NCI-H1436 treated with DMSO at 0.1 percent for 48 hours (cell line): ENCODE data around the gene NFATC2.
"Not testable (repeated sequence)": the region's sequence is repeated elsewhere in the genome, so short reads cannot be mapped to it uniquely, and the experiment has no call there.

Experiments used
- DNase-seq: peaks from one replicate; lab custom pipeline; 2025; lab: John Stamatoyannopoulos, UW

NFATC2 gene

DNA sequence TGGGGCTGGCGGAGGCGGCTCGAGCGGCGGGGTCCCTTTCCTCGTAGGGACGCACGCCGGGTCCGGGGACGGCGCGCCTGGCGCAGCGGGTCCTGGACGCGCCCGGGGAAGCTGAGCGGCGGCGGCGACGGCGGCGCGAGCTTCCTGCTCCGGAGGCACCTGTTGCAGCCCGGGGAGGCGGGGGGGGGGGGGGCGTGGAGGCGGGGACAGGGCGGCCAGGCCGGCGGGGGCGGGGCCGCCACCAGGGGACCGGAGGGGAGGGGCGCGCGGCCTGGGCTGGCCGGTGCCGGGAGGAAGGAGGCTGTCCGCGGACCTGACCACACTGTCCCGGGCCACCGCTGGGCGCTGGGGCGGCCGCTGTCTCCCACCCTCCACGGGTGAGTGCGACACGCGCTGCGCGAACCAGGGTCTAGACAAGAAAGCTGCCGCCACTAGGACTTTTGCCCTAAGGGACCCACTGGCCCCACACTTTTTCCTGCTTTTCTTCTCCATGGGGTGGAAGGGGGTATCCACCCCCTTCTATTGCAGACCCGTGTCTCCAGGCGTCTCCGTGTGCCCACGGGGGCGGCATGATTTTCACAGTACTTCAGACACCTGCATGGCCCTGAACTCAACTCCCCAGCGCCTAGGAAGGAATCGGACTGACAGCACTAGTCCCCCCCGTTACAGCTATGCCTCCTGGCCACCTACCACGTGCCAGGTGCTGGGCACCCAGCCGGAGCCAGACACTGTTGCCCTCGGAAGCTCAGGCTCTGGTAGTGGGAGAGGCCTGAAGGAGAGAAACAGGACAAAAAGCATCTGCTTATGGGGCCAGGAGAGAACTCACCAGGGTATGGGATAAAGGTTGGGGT is at the start of gene NFATC2:
NFATC2 (minus strand) TSS at position 149 of the 851 bp plus-strand sequence. CDS start 220 bp downstream, outside the sequence.
- DNase-seq = no peak

DNA sequence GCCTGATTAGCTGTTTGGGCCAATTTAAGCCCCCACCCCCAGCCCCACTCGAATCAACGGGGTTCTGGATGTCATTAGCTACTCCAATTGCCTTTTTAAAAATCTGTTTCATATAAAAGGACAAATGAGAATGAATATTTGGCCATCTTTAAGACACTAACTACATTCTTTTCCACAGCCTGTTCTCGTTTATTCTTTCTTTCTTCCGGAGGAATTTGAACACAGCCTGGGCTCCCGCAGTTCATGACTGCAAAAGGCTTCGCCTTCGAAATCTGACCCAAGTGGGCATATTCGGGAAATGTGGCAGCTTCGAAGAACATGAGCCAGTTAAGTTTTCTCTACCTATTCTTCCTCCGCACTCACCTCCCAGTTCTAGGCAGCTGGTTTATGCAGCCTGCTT is 49.4 kb upstream of the NFATC2 start:
- DNase-seq = no peak

DNA sequence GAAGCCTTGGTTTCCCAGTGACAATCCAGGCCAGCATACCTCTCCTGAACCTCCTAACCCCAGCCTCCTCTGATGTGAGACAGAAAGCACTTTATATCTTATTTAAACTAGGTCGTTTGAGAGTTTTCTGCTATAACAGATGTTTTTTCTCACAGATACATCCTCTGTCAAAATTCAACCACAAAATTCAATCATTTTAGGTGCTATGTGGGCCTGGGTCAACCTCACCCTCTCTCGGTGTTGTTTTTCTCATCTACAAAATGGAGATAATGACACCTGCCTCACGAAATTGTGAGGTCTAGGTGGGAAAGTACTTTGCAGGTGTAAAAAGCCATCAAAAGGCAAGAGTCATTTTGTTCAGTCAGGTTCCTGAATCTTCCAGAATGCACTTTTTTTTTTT is 46.2 kb upstream of the NFATC2 start:
- DNase-seq = no peak

DNA sequence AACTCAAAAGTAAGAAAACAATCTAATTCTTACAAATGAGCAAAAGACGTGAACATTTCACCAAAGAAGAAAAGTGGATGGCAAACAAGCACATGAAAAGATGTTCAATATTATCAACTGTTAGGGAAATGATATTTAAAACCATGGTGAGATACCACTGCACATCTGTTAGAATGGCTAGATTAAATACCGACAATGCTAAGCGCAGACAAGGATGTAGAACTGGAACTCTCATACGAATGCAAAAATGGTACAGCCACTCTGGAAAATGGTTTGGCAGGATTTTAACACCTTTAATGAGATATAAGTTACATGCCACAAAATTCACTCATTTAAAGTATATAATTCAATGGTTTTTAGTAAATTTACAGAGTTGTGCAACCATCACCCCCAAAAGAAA is 44.6 kb upstream of the NFATC2 start:
- DNase-seq = no peak

DNA sequence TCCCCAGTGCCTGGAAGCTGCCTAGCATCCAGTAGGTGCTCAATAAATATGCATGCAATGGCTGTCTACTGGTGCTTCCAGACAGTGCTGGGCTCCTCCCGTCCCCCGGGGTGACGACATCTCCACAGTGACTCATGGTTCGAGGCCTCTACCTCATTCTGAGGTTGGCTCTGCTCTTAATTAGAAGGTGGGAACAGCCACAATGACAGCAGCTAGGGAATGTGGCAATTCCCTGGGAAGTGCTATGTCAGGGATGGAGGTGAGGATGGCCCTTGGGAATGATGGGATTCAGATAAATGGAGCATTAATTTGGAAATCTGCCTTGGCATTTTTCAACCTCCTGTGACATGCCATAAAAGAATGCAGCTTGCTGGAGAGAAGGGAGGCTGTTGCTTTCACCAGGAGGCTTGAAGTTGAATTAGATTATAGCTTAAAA is 43.5 kb upstream of the NFATC2 start:
- no peak for DNase-seq

DNA sequence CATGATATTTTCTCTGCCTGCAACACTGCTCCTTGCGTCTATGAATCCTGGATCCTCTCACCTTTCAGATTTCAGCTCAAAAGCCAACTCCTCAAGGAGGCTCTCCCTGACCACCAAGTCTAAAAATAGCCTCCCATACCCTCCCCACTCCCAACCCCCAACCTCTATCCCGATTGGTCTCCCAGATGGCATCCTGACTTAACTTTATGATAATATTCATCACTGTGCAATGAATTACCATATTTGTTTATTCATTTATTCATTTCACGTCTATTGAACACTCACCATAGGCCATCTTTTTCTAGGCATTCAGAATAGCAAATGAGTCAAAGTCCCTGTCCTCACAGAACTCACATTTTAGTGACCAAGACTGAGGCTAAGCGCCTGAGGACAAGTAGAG is 42.6 kb upstream of the NFATC2 start:
- DNase-seq = no peak

DNA sequence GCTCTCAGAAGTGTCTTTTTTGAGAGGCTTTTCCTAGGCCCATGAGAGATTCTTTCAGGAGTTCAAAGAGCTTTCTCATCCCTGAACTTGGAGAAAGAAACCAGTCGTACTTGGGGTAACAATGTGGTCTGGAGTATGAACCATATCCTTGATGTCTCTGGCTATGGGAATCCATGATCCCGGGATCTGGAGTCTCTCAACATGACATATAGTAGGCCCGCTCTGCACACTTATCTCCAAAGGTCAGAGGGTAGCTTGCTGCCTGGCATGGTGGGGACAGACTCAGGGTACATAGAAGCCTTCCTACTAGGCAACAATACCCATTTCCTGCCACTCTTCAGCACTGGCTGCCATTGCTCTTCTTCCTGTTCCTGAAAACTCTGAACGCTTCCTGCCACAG is 42.2 kb upstream of the NFATC2 start:
- DNase-seq = no peak

DNA sequence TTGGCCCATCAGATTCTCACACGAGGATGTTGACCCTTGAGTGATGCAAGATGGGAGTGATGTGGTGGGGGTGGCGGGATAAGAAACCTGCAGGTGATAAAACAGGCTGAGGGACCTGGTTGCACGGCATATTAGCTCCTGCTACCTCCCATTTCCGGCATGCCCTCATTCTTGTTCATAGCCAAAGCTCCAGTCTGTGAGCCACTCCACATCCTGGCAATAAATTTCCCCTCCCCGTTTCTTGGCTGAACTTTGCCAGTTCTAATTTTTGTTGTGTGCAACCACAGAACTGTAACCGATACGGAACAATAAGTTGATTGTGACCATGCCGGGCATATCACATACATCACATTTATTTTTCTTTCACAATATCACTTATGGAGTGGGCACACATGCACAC is 41.6 kb upstream of the NFATC2 start:
- DNase-seq = no peak

DNA sequence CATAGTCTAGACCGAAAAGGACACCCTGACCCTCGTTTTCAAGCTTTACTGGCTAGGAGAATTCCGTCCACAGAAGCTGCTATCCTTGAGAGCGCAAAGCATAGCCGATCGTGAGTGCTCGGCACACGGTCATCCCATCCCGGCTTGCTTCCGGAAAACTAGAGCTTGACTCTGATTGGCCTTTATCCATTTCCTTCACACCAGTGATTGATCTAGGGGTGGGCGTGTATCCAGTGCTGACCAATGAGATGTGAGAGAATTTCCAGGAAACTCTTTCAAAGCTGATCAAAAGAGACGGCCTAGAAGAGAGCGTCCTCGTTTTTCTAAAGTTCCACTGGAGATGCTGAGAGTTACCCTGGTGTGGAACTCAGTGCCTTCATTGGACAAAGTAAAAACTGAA is 41.0 kb upstream of the NFATC2 start:
- no peak for DNase-seq

DNA sequence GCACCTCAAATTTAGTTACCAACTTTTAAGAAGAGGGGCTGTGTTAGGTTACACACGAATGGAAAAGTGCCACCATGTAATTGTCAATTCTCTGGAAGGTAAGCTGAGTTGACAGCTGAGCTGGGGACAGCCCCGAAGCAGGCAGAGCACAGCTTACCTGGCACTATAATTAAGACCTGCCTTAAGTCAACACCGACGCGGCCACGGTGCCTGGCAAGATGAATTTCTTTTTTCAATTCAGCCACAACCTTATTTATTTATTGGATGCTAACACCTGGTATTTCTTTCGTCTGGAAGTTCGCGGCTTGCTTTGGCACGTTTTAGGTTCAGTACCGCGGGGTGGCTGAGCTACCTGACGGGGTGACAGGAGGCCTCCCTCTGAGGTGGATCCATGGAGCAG is 40.6 kb upstream of the NFATC2 start:
- no peak for DNase-seq

DNA sequence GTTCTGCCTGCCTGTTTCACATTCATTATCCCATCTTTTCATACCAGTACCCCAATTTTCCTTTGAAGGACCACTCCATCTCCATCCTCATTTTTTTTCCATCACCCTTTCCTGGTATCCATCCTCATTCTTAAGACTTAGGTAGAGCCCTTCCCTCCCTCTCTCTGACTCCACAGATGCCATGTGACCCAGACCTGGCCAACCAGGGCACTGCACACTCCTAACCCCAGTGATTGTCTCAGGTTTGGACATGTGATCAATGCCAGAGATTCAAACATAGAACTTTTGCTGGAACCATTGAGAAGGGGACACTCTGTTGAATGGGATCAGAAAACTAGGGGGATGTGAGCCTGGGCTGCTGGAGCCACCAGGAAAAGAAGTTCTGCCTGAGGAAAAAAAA is 39.1 kb upstream of the NFATC2 start:
- no peak for DNase-seq

DNA sequence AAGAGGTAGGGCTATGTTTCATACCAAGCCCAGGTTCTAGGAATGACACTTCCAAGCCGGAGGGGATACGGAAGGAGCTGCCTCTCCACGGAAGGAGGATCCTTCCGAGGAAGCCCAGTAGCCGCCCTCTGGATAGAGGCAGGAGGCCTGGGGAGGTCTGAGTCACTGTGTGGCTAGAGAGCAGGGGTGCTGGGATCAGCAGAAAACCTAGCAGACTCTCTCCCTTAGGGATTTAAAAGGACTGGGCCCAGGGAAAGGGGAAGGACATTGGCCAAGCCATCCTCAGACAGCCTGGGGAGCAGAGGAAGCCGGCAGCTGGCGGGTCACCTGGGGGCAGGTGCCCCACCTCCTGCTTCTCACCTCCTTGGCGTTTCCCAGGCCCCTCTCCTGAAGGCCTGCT is 36.6 kb upstream of the NFATC2 start:
- DNase-seq = no peak

DNA sequence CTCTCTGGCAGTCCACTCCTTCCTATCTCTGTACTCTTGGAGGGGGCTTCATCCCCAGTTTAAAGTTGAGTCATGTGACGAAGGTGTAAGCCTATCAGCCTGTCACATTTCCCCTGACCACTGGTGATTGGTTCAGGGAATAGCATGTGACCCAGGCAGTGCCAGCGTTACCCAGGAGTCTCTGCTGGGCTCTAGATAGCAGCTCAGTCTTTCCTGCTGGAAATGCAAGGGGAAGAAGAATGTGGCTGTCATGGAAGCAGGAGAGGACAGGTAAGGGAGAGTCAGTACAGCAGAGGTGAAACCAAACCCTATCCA is 35.6 kb upstream of the NFATC2 start:
- DNase-seq = no peak

DNA sequence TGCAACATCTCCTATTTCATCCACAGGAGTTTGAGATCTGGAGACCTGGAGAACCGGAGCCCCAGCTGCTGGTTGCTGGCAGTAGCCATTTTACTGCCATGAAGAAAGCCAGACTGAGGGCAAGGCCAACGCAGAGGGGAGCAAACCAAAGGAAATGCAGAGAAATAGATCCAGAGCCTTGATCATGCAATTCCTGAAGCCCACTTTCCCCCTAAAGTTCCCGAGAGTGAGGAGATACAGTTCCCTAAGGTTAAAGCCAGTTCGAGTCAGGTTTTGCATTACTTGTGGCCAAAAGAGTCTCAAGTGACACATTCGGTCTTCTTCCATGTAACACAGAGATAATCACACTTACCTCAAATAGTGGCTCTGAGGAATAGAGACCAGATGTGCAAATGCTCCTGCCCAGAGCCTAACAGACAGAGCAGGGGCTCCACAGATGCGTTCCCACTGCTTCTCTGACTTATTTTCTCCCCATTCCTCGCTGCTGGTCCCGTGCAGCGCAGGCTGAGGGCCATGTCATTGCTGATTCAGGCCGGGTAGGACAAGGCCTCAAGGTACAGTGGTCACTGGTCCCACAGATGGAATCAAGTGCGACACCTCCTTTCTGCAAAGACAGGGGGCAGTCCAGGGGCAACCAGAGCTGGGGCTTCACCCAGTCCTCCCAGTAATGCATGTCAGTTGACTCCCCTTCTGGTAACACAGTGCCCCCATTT is 35.1 kb upstream of the NFATC2 start:
- DNase-seq = no peak

DNA sequence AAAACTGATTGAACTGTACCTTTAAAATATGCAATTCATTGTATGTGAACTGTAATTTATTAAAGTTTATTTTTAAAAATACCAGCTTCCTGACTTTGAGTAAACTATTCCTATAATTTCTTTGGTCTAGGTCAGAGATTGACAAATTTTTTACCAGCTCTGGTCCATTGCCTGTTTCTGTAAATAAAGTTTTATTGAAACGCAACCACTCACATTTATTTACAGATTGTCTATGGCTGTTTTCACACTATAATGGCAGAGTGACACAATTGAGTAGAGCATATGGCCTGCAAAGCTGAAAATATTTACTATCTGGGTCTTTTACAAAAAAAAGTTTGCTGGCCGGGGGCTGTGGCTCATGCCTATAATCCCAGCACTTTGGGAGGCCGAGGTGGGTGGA is 33.0 kb upstream of the NFATC2 start:
- no peak for DNase-seq

DNA sequence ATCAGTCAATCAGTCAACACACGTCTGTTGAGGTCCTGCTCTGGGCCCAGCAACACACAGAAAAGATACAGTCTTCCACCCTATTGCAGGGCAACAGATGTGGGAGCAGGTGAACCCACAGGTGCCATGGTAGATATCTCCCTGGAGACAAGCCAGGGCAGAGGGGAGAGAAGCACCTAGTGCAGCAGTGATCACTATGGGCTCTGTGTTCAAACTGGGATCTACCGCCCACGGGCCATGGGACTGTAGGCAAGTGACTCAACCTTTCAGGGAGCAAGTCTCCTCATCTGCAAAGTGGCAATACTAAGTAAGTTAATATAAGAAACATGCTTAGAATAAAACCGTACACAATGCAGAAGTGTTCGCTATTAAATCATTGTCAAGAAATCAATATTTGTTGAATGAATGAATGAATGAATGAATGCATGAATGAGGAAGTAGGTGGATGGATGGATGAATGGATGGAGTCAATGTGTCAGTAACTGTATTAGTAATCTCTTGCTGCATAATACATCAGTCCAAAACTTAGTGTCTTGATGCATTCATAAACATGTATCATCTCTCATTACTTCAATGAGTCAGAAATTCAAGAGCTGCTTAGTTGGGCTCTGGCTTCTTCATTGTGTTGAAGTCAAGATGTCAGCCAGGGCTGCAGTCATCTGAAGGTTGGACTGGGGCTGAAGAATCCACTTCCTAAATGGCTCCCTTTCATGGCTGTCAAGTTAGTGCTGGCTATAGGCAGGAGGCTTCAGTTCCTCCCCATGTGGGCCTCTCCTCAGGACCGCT is 31.9 kb upstream of the NFATC2 start:
- DNase-seq = no peak

DNA sequence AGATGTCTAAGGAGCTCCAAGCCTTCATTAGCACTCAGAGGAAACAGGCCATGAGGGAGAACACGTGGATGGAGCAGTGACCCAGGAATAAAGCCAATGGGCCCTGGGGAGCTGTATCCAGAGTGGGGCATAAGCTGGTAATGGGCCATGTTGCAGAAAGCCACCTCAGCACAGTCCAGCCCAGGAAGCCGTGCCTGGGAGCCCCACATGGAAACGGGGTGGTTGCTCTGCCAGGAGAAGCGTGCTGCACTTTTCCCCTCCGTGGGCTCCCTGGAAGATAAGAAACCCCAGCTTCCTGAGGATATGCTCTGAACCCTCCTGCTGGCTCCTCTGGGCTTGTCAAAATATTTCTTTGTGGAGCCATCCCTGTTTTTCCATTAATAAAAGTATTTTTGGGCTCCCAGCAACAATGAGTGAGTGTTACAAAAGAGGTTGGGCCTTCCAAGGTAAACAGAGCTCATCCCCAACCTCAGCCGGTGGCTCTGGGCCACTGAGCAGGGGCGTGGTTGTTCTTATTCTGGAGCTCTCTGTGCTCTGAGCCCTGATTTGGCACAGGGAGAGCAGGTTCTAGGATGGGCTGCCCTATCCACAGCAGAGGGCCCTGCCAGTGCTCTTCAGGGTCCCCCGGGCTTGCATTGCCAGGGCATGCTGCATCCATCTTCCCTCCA is 31.2 kb upstream of the NFATC2 start:
- DNase-seq = no peak

DNA sequence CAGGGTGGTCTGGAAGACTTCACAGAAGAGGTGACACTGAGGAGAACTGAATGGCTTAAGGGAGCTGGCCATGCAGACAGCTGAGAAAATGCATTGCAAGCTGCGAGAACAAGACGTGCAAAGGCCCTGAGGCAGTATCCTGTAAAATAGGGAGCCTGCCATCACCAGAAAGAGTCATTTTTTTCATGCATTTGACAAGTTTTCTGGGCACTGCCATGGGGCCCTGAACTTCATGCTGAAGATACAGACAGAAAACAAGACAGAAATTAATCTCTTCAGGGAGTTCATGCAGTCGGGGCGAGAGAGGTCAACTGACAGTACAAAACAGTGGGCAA is 28.9 kb upstream of the NFATC2 start:
- no peak for DNase-seq

DNA sequence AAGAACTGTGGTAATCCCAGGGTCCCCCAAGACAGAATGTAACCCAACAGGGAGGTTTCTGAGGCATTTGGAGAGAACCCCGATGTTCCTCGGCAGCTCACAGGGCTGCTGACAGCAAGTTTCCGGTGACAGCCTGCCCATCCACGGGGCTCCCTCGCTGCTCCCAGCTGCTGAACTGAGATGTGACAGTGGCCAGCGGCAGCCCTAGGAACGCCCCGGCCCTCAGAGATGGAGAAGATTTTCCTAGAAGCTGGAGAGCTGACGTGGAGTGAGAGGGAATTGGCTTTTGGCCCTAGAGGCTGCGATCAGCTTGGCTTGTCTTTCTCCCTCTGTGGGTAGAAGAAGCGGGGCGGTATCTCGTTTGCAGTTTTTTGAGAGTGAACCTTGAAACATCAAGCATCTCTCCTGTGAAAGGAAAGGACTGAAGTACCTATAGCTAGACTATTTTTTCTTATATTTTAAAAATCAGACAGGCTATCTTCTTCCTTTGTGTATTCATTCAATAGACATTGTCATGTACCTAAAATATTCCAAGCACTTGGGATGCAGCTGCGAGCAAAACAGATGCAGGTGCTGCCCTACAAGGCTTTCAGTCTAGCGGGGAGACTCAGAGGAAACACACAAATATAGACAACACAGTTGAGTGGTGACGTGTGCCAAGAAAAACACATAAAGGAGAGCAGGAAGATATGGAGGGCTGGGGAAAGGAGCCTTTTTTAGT is 28.4 kb upstream of the NFATC2 start:
- DNase-seq = no peak

DNA sequence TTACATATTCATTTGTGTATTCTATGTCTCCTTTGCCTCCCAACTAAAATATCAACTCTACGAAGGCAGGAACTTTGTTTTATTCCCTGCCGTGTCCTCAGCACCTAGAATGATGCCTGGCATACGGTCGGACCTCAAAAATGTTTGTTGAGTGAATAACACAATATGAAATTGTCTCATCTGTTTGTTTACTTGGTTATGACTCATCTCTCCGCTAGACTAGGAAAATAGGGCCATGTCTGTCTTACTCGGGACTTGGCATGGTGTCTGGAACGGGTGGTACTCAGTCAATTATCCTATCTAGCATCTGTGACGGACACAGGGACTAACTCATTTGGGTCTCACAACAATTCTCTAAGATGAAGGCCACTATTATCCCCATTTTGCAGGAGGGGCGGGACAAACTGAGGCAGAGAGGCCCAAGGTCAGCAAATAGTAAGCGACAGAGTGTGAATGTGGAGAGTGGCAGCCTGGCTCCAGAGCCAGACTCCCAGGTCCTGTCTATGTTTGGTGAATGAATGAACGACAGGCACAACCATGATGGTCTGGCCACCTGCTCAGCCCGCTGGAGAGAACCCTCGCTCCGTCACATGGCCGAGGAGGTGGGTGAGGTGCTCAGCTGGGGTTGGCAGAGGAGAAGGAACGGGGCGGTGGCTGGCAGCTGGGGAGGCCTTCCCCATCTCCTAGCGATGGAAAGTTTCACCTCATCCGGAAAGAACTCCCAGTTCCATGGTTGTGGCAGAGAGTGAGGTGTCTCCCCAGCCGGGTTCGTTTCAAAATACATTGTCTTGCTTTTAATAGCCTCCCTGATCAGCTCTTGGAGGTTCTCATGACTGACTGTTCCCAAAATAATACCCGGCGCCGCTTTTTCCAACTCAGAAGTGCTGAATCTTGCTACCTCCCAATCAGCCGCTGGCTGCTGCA is 27.6 kb upstream of the NFATC2 start:
- no peak for DNase-seq

DNA sequence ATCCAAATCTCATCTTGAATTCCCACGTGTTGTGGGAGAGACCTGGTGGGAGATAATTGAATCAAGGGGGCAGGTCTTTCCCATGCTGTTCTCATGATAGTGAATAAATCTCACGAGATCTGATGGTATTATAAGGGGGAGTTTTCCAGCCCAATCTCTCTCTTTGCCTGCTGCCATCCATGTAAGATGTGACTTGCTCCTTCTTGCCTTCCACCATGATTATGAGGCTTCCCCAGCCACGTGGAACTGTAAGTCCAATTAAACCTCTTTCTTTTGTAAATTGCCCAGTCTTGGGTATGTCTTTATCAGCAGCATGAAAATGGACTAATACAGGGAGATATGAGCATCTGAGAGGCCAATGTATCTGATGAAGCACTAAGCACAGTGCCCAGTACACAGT is 26.0 kb upstream of the NFATC2 start:
- not testable (repeated sequence) for DNase-seq
